GM12878 (cell line): Measurements from ENCODE around the gene PRR29. TPM values are rescaled to one million over a fixed set of nuclear protein-coding genes. Genes with fewer than 3 reads are reported as not detected.

Source experiments
- ASH2L ChIP-seq: fragments of 300-600, 200-600 bp; sonication (generic); IDR thresholded peaks from 2 replicates; pipeline ENCODE4 v1.6.1; 2017; ENCODE audit warnings: low read depth, mild to moderate bottlenecking, borderline replicate concordance
- ATF7 ChIP-seq: fragments of 450-650 bp; IDR thresholded peaks from 2 replicates; pipeline ENCODE4 v1.6.1; 2016; ENCODE audit warnings: low read depth, mild to moderate bottlenecking
- BRCA1 ChIP-seq: IDR thresholded peaks from 2 replicates; pipeline ENCODE4 v1.6.1; 2011; ENCODE audit warnings: low read depth, low read length, improper control_type of control experiment
- HDGF ChIP-seq: fragments of 450-650 bp; IDR thresholded peaks from 2 replicates; pipeline ENCODE4 v1.6.1; 2016; ENCODE audit warnings: antibody characterized with exemption
- MEF2B ChIP-seq: fragments of 450-650 bp; IDR thresholded peaks from 2 replicates; pipeline ENCODE4 v1.6.1; 2018; ENCODE audit warnings: mild to moderate bottlenecking, moderate library complexity; ENCODE audit not compliant: partially characterized antibody, poor library complexity, severe bottlenecking
- NBN ChIP-seq: fragments of 450-650 bp; IDR thresholded peaks from 2 replicates; pipeline ENCODE4 v1.6.1; 2016
- NFYB ChIP-seq: IDR thresholded peaks from 2 replicates; pipeline ENCODE4 v1.6.1; 2011; ENCODE audit warnings: low read depth, mild to moderate bottlenecking, low read length, improper control_type of control experiment, moderate library complexity; ENCODE audit not compliant: insufficient read depth
- NR2F1 ChIP-seq: fragments of 450-650 bp; conservative IDR thresholded peaks from 2 replicates; pipeline ENCODE4 v1.6.1; 2017; ENCODE audit warnings: mild to moderate bottlenecking
- RELA ChIP-seq: fragments of 450-650 bp; IDR thresholded peaks from 2 replicates; pipeline ENCODE4 v1.8.0; 2014; ENCODE audit warnings: borderline replicate concordance; ENCODE audit not compliant: partially characterized antibody
- SMC3 ChIP-seq: IDR thresholded peaks from 2 replicates; pipeline ENCODE4 v1.6.1; 2011; ENCODE audit warnings: low read length, improper control_type of control experiment, borderline replicate concordance
- SP1 ChIP-seq: IDR thresholded peaks from one replicate; pipeline ENCODE4 v1.6.1; 2011; ENCODE audit warnings: low read depth, low read length
- SREBF1 ChIP-seq: IDR thresholded peaks from 2 replicates; pipeline ENCODE4 v1.6.1; 2012; ENCODE audit warnings: mild to moderate bottlenecking, low read length
- SUPT20H ChIP-seq: IDR thresholded peaks from 2 replicates; pipeline ENCODE4 v1.6.1; 2011; ENCODE audit warnings: low read depth, mild to moderate bottlenecking, low read length, moderate library complexity, borderline replicate concordance; ENCODE audit not compliant: control insufficient read depth
- ZNF217 ChIP-seq: fragments of 450-650 bp; IDR thresholded peaks from 2 replicates; pipeline ENCODE4 v1.6.1; 2017; ENCODE audit warnings: antibody characterized with exemption, mild to moderate bottlenecking
- polyA plus RNA-seq, 11 experiments: library from polyadenylated mRNA; depleted of rRNA in 4 of 11; unstranded in 6 of 11; stranded (reverse) in 5 of 11; fragments of >200 nt; fragmentation: Nextera tagmentation in 4 of 11; fragmentation: Illumina TruSeq in 1 of 11; extraction: Ambion mirVana in 4 of 11; extraction: Trizol in 1 of 11; gene quantifications; 1 replicate in 1 of 11; 2 replicates in 10 of 11; pipeline versions ENCODE4 v1.2.1 to v1.2.3, GENCODE V29; 2011 to 2016; ENCODE audit warnings: inconsistent platforms in 2 of 11, missing spikeins in 2 of 11, low read depth in 1 of 11
- total RNA-seq, 4 experiments: library from RNA; depleted of rRNA in 3 of 4; stranded (reverse); fragments of >200 nt in 3 of 4; fragmentation: Illumina TruSeq in 1 of 4; extraction: Trizol in 1 of 4; gene quantifications; 2 replicates each; pipeline versions ENCODE4 v1.2.1 to v1.2.3, GENCODE V29; 2013 to 2021
- TF ChIP-seq, protein P1 (sequence below): fragments of 450-650 bp; IDR thresholded peaks from 2 replicates; pipeline ENCODE4 v1.6.1; 2016; ENCODE audit warnings: mild to moderate bottlenecking, moderate library complexity, borderline replicate concordance
- TF ChIP-seq, protein P2 (sequence below): fragments of 450-650 bp; IDR thresholded peaks from 2 replicates; pipeline ENCODE4 v1.6.1; 2017; ENCODE audit warnings: borderline replicate concordance
- TF ChIP-seq, protein P3 (sequence below): fragments of 450-650 bp; IDR thresholded peaks from 2 replicates; pipeline ENCODE4 v1.6.1; 2016; ENCODE audit warnings: mild to moderate bottlenecking
- TF ChIP-seq, protein P4 (sequence below): IDR thresholded peaks from 2 replicates; pipeline ENCODE4 v1.6.1; 2012; ENCODE audit warnings: mild to moderate bottlenecking, low read depth, low read length

PRR29 gene
- total and polyA plus RNA-seq, 10 of the 15 experiments (the other 5 are each of a cell fraction or from before 2014, with no cell fraction given) = 0.01 to 2.4 (median 0.18) TPM; not detected in 3

DNA sequence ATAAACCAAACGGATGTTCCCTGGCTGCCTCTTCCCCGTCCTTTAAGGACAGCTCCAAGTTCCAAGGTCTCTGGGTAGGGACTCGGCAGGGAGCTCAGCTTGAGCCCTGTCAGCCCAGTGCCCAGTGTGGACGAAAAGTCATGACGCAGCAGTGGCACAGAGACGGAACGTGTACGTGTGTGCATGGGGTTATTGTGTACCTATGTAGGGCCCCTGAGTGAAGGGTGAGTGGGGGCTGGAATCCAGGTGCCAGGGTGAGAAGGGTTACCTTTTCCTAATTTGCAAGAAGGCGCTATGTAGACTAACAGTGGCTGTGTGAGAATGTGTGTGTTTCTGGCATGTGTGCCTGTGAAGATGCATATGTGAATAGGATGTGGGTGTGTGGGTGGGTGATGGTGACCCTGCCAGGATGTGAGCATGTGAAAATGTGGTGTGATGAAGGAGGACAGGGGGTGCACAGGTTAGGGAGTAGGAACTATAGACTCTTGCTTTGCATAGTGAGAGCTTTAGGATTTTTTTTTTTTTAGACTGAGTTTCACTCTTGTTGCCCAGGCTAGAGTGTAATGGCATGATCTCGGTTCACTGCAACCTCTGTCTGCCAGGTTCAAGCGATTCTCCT is 31.4 kb upstream of the PRR29 start (continued):
- TF ChIP-seq, protein P1, sequence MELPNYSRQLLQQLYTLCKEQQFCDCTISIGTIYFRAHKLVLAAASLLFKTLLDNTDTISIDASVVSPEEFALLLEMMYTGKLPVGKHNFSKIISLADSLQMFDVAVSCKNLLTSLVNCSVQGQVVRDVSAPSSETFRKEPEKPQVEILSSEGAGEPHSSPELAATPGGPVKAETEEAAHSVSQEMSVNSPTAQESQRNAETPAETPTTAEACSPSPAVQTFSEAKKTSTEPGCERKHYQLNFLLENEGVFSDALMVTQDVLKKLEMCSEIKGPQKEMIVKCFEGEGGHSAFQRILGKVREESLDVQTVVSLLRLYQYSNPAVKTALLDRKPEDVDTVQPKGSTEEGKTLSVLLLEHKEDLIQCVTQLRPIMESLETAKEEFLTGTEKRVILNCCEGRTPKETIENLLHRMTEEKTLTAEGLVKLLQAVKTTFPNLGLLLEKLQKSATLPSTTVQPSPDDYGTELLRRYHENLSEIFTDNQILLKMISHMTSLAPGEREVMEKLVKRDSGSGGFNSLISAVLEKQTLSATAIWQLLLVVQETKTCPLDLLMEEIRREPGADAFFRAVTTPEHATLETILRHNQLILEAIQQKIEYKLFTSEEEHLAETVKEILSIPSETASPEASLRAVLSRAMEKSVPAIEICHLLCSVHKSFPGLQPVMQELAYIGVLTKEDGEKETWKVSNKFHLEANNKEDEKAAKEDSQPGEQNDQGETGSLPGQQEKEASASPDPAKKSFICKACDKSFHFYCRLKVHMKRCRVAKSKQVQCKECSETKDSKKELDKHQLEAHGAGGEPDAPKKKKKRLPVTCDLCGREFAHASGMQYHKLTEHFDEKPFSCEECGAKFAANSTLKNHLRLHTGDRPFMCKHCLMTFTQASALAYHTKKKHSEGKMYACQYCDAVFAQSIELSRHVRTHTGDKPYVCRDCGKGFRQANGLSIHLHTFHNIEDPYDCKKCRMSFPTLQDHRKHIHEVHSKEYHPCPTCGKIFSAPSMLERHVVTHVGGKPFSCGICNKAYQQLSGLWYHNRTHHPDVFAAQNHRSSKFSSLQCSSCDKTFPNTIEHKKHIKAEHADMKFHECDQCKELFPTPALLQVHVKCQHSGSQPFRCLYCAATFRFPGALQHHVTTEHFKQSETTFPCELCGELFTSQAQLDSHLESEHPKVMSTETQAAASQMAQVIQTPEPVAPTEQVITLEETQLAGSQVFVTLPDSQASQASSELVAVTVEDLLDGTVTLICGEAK = no peak
- TF ChIP-seq SMC3 (no peak), SP1 (no peak), SREBF1 (no peak), NBN (peak; percentile 82), RELA (no peak), NR2F1 (0 out of 2 replicates have a peak, but pooled peaks have one; percentile 32), MEF2B (peak; percentile 39), ATF7 (peak; percentile 41; the same call in 1 of the 2 replicates), HDGF (0 out of 2 replicates have a peak, but pooled peaks have one; percentile 40), NFYB (no peak), BRCA1 (no peak), SUPT20H (no peak), ZNF217 (no peak), ASH2L (no peak)
- TF ChIP-seq, protein P2, sequence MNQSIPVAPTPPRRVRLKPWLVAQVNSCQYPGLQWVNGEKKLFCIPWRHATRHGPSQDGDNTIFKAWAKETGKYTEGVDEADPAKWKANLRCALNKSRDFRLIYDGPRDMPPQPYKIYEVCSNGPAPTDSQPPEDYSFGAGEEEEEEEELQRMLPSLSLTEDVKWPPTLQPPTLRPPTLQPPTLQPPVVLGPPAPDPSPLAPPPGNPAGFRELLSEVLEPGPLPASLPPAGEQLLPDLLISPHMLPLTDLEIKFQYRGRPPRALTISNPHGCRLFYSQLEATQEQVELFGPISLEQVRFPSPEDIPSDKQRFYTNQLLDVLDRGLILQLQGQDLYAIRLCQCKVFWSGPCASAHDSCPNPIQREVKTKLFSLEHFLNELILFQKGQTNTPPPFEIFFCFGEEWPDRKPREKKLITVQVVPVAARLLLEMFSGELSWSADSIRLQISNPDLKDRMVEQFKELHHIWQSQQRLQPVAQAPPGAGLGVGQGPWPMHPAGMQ = no peak
- TF ChIP-seq, protein P3, sequence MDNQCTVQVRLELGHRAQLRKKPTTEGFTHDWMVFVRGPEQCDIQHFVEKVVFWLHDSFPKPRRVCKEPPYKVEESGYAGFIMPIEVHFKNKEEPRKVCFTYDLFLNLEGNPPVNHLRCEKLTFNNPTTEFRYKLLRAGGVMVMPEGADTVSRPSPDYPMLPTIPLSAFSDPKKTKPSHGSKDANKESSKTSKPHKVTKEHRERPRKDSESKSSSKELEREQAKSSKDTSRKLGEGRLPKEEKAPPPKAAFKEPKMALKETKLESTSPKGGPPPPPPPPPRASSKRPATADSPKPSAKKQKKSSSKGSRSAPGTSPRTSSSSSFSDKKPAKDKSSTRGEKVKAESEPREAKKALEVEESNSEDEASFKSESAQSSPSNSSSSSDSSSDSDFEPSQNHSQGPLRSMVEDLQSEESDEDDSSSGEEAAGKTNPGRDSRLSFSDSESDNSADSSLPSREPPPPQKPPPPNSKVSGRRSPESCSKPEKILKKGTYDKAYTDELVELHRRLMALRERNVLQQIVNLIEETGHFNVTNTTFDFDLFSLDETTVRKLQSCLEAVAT = 0 out of 2 replicates have a peak, but pooled peaks have one; percentile 21
- TF ChIP-seq, protein P4, sequence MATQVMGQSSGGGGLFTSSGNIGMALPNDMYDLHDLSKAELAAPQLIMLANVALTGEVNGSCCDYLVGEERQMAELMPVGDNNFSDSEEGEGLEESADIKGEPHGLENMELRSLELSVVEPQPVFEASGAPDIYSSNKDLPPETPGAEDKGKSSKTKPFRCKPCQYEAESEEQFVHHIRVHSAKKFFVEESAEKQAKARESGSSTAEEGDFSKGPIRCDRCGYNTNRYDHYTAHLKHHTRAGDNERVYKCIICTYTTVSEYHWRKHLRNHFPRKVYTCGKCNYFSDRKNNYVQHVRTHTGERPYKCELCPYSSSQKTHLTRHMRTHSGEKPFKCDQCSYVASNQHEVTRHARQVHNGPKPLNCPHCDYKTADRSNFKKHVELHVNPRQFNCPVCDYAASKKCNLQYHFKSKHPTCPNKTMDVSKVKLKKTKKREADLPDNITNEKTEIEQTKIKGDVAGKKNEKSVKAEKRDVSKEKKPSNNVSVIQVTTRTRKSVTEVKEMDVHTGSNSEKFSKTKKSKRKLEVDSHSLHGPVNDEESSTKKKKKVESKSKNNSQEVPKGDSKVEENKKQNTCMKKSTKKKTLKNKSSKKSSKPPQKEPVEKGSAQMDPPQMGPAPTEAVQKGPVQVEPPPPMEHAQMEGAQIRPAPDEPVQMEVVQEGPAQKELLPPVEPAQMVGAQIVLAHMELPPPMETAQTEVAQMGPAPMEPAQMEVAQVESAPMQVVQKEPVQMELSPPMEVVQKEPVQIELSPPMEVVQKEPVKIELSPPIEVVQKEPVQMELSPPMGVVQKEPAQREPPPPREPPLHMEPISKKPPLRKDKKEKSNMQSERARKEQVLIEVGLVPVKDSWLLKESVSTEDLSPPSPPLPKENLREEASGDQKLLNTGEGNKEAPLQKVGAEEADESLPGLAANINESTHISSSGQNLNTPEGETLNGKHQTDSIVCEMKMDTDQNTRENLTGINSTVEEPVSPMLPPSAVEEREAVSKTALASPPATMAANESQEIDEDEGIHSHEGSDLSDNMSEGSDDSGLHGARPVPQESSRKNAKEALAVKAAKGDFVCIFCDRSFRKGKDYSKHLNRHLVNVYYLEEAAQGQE = no peak
